Eye (tissue), 1 donor: Measurements from ENCODE around the gene ETV3L.

Experiments used
- DNase-seq: peaks from one replicate; pipeline ENCODE4 v3.0.0-alpha.2; 2015

ETV3L gene

GRCh38 chr1:157131281-157131680 lies 31.7 kb upstream of the ETV3L start:
- DNase-seq, result no peak

GRCh38 chr1:157124855-157125254 lies 25.2 kb upstream of the ETV3L start:
- no peak for DNase-seq

GRCh38 chr1:157119448-157119847 lies 19.8 kb upstream of the ETV3L start:
- no peak for DNase-seq

- DNase-seq, result no peak
Observed at GRCh38 chr1:157119008-157119407, 19.4 kb upstream of the ETV3L start.

- DNase-seq, result no peak
Observed at GRCh38 chr1:157117527-157118057, 18.0 kb upstream of the ETV3L start.

GRCh38 chr1:157116737-157117103 lies 17.1 kb upstream of the ETV3L start:
- no peak for DNase-seq

GRCh38 chr1:157115851-157116736 lies 16.5 kb upstream of the ETV3L start:
- DNase-seq, result no peak

- no peak for DNase-seq
Observed at GRCh38 chr1:157115429-157115838, 15.8 kb upstream of the ETV3L start.

- DNase-seq, result no peak
Observed at GRCh38 chr1:157114183-157115121, 14.8 kb upstream of the ETV3L start.

- DNase-seq, result no peak
Observed at GRCh38 chr1:157113631-157114030, 14.0 kb upstream of the ETV3L start.

- DNase-seq, result no peak
Observed at GRCh38 chr1:157113106-157113505, 13.5 kb upstream of the ETV3L start.

GRCh38 chr1:157112186-157112867 lies 12.7 kb upstream of the ETV3L start:
- DNase-seq, result no peak

- DNase-seq, result peak; percentile 75
Observed at GRCh38 chr1:157111396-157112165, 12.0 kb upstream of the ETV3L start.

- DNase-seq, result no peak
Observed at GRCh38 chr1:157110686-157111085, 11.1 kb upstream of the ETV3L start.

- no peak for DNase-seq
Observed at GRCh38 chr1:157110003-157110402, 10.4 kb upstream of the ETV3L start.

- DNase-seq, result no peak
Observed at GRCh38 chr1:157108448-157108847, 8.8 kb upstream of the ETV3L start.

- DNase-seq, result no peak
Observed at GRCh38 chr1:157107702-157108101, 8.1 kb upstream of the ETV3L start.

- no peak for DNase-seq
Observed at GRCh38 chr1:157106813-157107189, 7.2 kb upstream of the ETV3L start.

- no peak for DNase-seq
Observed at GRCh38 chr1:157105988-157106812, 6.6 kb upstream of the ETV3L start.

GRCh38 chr1:157105298-157105987 lies 5.8 kb upstream of the ETV3L start:
- no peak for DNase-seq
